NCI-H1436 (cell line): ENCODE measurements around the gene TAS1R1.
"Not testable (repeated sequence)": the region's sequence is repeated elsewhere in the genome, so short reads cannot be mapped to it uniquely, and the experiment has no call there.

Experiments used
- DNase-seq: peaks from one replicate; lab custom pipeline; 2025; lab: John Stamatoyannopoulos, UW

TAS1R1 gene

DNA sequence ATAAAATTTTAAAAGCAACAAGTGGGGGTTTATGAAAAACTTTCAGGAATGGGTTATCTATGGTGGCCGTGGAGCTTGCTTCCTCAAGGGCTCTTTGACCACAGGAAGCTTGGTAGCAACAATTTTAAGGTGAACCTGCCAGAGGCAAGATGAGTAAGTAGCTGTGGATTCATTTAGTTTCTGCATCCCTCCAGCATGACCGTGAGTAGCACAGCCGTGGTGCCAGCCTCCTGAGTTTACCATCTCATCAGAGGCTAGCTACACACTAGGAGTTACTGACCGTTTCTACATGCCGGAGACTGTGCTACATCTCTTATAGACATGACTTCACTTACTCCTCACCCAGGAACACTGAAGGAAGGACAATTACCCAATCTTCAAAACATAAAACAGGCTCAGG is 33.6 kb upstream of the TAS1R1 start:
- no peak for DNase-seq

GRCh38 chr1:6523566-6523965 is 31.5 kb upstream of the TAS1R1 start:
- no peak for DNase-seq

DNA sequence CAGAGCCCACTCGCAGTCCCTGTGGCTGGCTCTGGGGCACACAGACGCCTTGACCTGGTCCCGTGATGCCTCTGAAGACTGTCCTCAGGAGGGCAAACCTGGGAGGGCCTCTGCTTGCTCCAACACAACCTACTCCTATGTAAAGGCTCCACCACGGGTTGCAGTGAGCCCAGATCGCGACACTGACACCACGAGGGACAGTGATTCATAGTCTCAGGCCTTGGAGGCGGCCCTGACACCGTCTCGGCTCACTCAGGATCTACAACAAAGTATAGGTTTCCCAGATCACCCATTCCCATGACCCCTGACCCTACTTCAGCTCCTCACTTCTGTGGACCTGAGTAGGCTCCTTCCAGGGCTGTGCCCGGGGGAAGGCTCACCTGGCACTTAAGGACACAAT is 28.8 kb upstream of the TAS1R1 start:
- no peak for DNase-seq

DNA sequence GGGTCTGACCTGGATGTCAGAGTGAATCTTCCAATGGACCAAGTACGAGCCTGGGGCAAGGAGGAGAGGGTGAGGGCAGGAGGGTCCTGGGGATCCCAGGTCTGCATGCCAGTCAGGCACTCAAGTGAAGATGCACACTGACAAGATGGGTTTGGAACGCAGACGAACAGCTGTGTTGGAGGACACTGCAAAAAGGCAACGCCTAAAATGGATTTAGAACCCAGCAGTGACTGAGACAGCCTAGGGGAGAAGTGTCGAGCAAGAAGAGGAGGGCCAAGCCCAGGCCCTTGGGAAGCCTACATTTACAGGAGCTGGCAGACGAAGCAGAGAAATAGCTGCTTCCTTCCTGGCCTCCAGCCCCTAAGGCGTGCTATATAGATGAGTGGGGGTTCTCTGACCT is 26.6 kb upstream of the TAS1R1 start:
- DNase-seq = no peak

GRCh38 chr1:6530504-6531160 is 24.5 kb upstream of the TAS1R1 start:
- no peak for DNase-seq

DNA sequence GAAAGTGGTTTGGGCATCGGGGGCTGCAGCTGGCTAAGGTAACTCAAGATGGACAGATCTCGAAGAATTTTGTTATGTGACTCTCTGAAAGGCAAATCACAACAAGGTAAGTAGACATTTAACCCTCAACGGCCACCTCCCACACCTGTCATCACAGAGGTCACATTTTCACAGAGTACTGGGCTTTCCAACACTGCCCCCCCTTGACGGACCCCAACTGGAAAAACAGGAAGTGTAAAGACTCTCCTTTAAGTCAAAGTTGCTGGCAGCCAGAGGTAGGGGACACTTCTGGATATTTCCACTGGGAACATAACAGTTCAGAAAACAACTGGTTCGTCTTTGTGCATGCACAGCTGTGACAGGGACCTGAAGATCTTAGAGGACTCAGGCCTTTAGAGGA is 23.1 kb upstream of the TAS1R1 start:
- DNase-seq = no peak

DNA sequence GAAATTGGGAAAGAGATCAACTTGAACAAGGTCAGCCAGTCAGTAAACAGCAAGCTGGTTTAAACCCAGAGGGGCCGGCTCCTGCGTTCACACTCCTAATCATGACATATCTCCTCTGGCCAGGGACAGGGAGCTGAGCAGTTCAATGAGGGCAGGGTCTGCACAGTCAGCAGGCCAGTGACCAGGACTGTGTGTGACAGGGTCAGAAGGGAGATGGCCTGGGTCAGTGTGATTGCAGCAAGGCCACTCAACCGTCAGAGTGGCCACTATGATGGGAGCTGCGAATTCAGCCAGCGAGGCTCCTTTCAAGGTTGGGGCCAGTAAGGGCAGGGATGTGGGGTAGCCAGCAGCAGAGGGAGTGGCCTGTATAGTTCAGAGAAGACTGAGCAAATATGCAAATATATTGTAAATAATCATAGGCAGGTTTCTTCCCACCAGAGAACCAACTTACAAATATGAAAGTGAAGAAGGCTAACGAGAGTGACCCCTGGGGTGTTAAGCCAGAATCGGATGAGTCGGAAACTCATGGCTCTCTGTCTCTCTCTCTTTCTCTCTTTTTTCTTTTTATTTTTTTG is 20.8 kb upstream of the TAS1R1 start:
- no peak for DNase-seq

DNA sequence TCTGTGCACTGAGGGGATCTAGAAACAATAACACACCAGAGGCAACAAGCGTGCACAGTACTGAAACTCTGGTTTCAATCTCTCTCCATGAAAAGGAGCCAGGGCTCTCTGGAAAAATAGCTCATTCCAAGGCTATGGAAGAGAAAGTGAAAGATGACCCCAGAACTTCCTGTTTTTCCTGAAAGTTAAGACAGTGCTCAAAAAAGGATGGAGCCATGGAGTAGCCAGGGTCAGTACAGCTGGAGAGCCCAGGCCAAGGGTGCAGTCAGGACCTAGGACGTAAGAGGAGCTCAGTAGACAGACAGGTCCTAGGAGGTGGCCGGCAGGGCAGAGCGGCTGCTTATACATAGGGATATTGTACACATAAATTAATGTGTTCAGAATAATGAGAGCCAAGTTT is 19.9 kb upstream of the TAS1R1 start:
- DNase-seq = no peak

- no peak for DNase-seq
Measured at GRCh38 chr1:6536291-6536690, 18.8 kb upstream of the TAS1R1 start.

DNA sequence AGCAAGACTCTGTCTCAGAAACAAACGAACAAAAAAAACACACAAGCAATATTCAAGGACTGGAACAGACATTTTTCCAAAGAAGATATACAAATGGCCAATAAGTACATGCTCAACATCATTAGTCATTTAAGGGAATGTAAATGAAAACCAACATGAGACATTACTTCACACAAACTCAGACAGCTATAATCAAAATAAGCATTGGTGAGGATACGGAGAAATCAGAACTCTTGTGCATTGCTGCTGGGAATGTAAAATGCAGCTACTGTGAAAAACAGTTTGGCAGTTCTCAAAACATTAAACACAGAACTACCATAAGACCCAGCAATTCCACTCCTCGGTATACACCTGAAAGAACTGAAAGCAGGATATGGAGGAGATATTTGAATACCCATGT is 16.2 kb upstream of the TAS1R1 start:
- DNase-seq = no peak

- no peak for DNase-seq
Measured at GRCh38 chr1:6544831-6545230, 10.3 kb upstream of the TAS1R1 start.

GRCh38 chr1:6545276-6546112 is 9.6 kb upstream of the TAS1R1 start:
- DNase-seq = no peak

GRCh38 chr1:6546326-6546725 is 8.8 kb upstream of the TAS1R1 start:
- no peak for DNase-seq

- no peak for DNase-seq
Measured at GRCh38 chr1:6547301-6547700, 7.8 kb upstream of the TAS1R1 start.

- peak; percentile 91 for DNase-seq
Measured at GRCh38 chr1:6554031-6554906, 838 bp upstream of the TAS1R1 start, which contains the start of gene NOL9. TSS of gene NOL9 (minus strand) at chr1:6554513. CDS start at chr1:6554502, 11 bp downstream.

DNA sequence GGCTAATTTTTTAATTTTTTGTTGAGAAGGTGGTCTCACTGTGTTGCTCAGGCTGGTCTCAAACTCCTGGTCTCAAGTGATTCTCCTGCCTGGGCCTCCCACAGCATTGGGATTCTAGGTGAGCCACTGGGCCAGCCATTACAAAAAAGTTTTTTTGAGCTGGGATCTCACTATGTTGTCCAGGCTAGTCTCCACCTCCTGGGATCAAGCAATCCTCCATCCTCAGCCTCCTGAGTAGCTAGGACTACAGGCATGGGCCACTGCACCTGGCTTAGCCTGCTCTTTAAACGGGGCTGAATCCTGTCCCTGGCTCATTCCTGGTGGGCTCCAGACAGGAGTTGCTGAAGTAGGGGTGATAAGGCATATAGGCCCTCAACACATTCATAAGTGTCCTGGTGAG is 2.5 kb downstream of the TAS1R1 start:
- no peak for DNase-seq

- DNase-seq = not testable (repeated sequence)
Measured at GRCh38 chr1:6559161-6559560, 4.1 kb downstream of the TAS1R1 start.

GRCh38 chr1:6560267-6560666 is 5.2 kb downstream of the TAS1R1 start:
- no peak for DNase-seq

DNA sequence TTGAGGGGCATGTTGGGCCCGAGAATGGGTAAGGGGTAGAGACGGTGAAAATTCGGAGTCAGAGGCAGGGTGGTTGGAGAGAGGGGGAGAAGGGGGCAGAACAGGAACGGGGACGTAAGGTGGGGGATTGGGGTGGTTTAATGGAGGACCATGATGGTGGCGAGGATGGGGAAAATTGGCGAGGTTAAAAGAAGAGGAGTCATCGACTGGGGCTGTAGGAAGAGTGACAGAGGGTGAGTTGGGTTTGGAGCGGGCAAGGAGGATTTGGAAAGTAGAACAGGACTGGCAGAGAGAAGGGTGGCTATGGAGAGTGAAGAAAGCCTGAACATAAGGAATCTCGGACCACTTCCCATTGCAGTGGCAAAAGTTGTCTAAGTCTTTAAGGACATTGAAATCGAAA is 13.9 kb downstream of the TAS1R1 start:
- no peak for DNase-seq

DNA sequence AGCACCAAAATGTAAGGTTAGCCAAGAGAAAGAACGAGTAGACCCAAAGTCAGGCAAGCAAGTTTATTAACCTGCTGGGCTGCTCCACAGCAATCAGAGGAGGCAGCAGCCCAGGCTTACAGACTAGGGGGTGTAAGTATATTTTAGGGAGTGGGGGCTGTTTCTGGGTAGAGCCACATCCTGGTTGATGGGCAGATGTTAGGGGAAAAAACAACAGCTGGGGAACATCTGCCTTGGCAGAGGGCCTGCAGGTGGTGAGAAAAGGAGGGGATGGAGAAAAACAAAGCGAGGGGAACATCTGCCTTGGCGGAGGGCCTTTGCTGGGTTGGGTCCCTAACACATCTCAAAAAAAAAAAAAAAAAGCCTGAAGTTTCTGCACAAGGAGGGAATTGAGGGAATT is 15.0 kb downstream of the TAS1R1 start:
- no peak for DNase-seq

DNA sequence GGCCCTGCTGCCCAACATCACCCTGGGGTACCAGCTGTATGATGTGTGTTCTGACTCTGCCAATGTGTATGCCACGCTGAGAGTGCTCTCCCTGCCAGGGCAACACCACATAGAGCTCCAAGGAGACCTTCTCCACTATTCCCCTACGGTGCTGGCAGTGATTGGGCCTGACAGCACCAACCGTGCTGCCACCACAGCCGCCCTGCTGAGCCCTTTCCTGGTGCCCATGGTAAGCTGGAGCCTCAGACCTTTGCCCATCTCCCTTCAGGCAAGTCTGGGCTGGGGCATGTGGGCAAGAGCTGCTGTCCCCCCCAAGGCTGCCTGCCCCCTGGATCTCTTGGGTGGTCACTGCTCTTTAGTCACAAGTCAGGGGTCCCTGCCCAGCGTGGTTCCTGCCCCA is 15.9 kb downstream of the TAS1R1 start:
- DNase-seq = no peak

DNA sequence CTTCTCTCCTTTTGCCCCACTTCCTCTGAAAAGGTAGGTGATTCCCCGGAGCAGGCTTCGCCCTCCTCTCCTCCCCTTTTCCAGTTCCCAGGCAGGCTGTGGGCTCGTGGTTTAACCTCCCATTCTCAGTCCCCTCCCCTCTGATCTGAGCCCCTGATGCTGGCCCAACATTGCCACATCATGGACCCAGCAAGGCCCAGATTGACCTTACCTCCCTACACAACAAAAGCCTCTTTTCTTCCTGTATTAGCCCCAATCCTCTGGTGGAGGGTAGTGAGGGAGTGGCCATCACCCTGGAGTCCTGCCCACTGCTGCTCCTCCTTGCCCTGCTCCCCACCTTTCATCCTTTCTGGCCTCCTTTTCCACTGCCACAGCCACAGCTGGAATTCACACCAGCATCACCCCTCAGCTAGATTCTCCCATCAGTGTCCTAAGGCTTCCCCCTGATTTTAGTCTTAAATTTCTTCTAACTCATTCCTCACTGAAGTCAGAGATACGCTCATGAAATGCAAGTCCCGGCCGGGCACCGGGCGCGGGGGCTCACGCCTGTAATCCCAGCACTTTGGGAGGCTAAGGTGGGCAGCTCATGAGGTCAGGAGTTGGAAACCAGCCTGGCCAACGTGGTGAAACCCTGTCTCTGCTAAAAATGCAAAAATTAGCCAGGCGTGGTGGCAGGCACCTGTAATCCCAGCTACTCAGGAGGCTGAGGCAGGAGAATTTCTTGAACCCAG is 17.7 kb downstream of the TAS1R1 start:
- DNase-seq = no peak
